Lung (tissue), 12 donors: ENCODE data around the gene PTPN18. TPM values are rescaled to one million over a fixed set of nuclear protein-coding genes. Genes with fewer than 3 reads are reported as not detected.

Experiments
- ATAC-seq: fragments of 200-7000 bp; cut with Tn5 transposase; one replicate; pipeline ENCODE4 v1.9.1; 2020; ENCODE audit warnings: moderate number of reproducible peaks; ENCODE audit not compliant: insufficient read depth, low FRiP score
- DNase-seq, 3 donors: peaks; one replicate each; pipeline ENCODE4 v3.0.0-alpha.2; 2013 to 2017
- H3K27ac ChIP-seq, 2 donors: one replicate each; pipeline ENCODE4 v1.5.1; 2013; ENCODE audit warnings: mild to moderate bottlenecking in 2 of 2, moderate library complexity in 2 of 2, control low read depth in 1 of 2, inconsistent platforms in 1 of 2, low read depth in 1 of 2, low read length in 1 of 2
- H3K27me3 ChIP-seq, 3 donors: one replicate each; pipeline ENCODE4 v1.5.1; 2013; ENCODE audit warnings: low read length in 2 of 3; ENCODE audit not compliant: control insufficient read depth in 3 of 3, insufficient read depth in 3 of 3
- H3K36me3 ChIP-seq, 4 donors: one replicate each; pipeline ENCODE4 v1.5.1; 2013; ENCODE audit warnings: low read length in 4 of 4, mild to moderate bottlenecking in 1 of 4, moderate library complexity in 1 of 4; ENCODE audit not compliant: control insufficient read depth in 4 of 4, insufficient read depth in 4 of 4
- H3K4me1 ChIP-seq, 5 donors: one replicate each; pipeline ENCODE4 v1.5.1; 2013; ENCODE audit warnings: low read length in 5 of 5, mild to moderate bottlenecking in 2 of 5, moderate library complexity in 1 of 5; ENCODE audit not compliant: control insufficient read depth in 5 of 5, insufficient read depth in 5 of 5
- H3K4me3 ChIP-seq: one replicate; pipeline ENCODE4 v1.5.1; 2013; ENCODE audit warnings: mild to moderate bottlenecking, control low read depth, moderate library complexity
- H3K9ac ChIP-seq, 2 donors: one replicate each; pipeline ENCODE4 v1.5.1; 2013; ENCODE audit warnings: low read length in 2 of 2, control low read depth in 1 of 2; ENCODE audit not compliant: insufficient read depth in 1 of 2
- H3K9me3 ChIP-seq, 4 donors: one replicate each; pipeline ENCODE4 v1.5.1; 2013; ENCODE audit warnings: low read length in 3 of 4, mild to moderate bottlenecking in 1 of 4, moderate library complexity in 1 of 4; ENCODE audit not compliant: control insufficient read depth in 4 of 4, insufficient read depth in 3 of 4
- WGBS, 2 donors: extraction: QIAGEN DNeasy Blood & Tissue Kit; methylation state at CpG; one replicate each; pipeline ENCODE4 v1.1.7; 2013; 5-methylcytosine and 5-hydroxymethylcytosine counted together
- polyA plus RNA-seq, 2 donors: library from polyadenylated mRNA; stranded (reverse); fragments of 200-250 nt; gene quantifications; one replicate each; pipeline ENCODE4 v1.2.1, GENCODE V29; 2013
- total RNA-seq, 2 donors: library from RNA; depleted of rRNA in 1 of 2; stranded (reverse); fragments of >200 nt in 1 of 2; gene quantifications; one replicate each; pipeline ENCODE4 v1.2.1, GENCODE V29; 2014 to 2021
- TF ChIP-seq, protein P1 (sequence below): IDR thresholded peaks from 2 replicates; pipeline ENCODE4 v1.5.1; 2012; ENCODE audit warnings: mild to moderate bottlenecking; ENCODE audit errors: control extremely low read depth, extremely low read depth
- donor health status: control.
- donor health status: control.
- donor health status: Bipolar disorder and iron deficiency.
- donor health status: healthy.
- donor health status: DM: yes; HTN: yes; CAD: no.

The PTPN18 gene
- total and polyA plus RNA-seq, 4 donors: 29.2 to 88.3 (median 59.7) TPM

GRCh38 chr2:130378206-130378897 is 22.5 kb downstream of the PTPN18 start:
- H3K9me3 ChIP-seq: no peaks in the 10 kb centered on the region
- TF ChIP-seq, protein P1, sequence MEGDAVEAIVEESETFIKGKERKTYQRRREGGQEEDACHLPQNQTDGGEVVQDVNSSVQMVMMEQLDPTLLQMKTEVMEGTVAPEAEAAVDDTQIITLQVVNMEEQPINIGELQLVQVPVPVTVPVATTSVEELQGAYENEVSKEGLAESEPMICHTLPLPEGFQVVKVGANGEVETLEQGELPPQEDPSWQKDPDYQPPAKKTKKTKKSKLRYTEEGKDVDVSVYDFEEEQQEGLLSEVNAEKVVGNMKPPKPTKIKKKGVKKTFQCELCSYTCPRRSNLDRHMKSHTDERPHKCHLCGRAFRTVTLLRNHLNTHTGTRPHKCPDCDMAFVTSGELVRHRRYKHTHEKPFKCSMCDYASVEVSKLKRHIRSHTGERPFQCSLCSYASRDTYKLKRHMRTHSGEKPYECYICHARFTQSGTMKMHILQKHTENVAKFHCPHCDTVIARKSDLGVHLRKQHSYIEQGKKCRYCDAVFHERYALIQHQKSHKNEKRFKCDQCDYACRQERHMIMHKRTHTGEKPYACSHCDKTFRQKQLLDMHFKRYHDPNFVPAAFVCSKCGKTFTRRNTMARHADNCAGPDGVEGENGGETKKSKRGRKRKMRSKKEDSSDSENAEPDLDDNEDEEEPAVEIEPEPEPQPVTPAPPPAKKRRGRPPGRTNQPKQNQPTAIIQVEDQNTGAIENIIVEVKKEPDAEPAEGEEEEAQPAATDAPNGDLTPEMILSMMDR: no peak
- DNase-seq (no peak), ATAC-seq (no peak)
- WGBS, 2 donors: 78 to 85% methylated on average over 3 of the region's 3 CpGs
- H3K27me3 ChIP-seq: no peaks in the 10 kb centered on the region
- H3K9ac ChIP-seq: no peak overlapping the region
- H3K27ac ChIP-seq: no peak overlapping the region
- H3K4me1 ChIP-seq: peaks cover 0 to 9% (median 4%) of the 10 kb centered on the region in 5 donors
- peaks cover 0 to 13% (median 3%) of the 10 kb centered on the region in 4 donors for H3K36me3 ChIP-seq
- H3K4me3 ChIP-seq: no peak overlapping the region

DNA sequence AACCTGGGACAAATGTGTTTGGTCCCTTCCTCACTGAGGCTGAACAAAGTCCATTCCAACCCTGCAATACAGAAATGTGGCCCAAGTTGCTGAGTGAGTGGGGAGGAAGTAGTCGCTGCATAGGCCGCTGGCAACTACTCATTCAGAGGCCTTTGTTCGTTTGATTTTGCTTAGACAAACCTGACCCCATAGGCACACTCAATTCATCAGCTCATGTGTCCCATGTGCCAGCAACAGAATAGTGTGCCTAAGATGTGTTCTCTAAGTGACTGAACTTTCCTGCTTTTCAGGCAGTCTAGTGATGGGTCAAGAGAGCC is 23.0 kb downstream of the PTPN18 start:
- ATAC-seq: no peak
- TF ChIP-seq, protein P1: no peak
- no peaks in the 10 kb centered on the region for H3K27me3 ChIP-seq
- WGBS, 2 donors: 83 to 90% methylated on average over 3 of the region's 3 CpGs
- DNase-seq: peak in 1 of 3 donors; percentile 13
- H3K4me3 ChIP-seq: no peak overlapping the region
- H3K36me3 ChIP-seq: peaks cover 0 to 13% (median 3%) of the 10 kb centered on the region in 4 donors
- no peak overlapping the region for H3K9ac ChIP-seq
- no peak overlapping the region for H3K27ac ChIP-seq
- no peaks in the 10 kb centered on the region for H3K9me3 ChIP-seq
- peaks cover 0 to 4% (median 0%) of the 10 kb centered on the region in 5 donors for H3K4me1 ChIP-seq

GRCh38 chr2:130380096-130380934 is 24.5 kb downstream of the PTPN18 start:
- H3K9ac ChIP-seq: no peak overlapping the region
- TF ChIP-seq, protein P1: no peak
- no peak for DNase-seq
- H3K4me3 ChIP-seq: no peak overlapping the region
- no peaks in the 10 kb centered on the region for H3K27me3 ChIP-seq
- no peak overlapping the region for H3K27ac ChIP-seq
- WGBS, 2 donors: 93 to 95% methylated on average over 11 of the region's 11 CpGs
- H3K9me3 ChIP-seq: no peaks in the 10 kb centered on the region
- H3K4me1 ChIP-seq: peaks cover 0 to 3% (median 0%) of the 10 kb centered on the region in 5 donors
- ATAC-seq: no peak
- peaks cover 0 to 13% (median 3%) of the 10 kb centered on the region in 4 donors for H3K36me3 ChIP-seq
